Measurements from ENCODE around the gene TMEM184C.

Gene TMEM184C

DNA sequence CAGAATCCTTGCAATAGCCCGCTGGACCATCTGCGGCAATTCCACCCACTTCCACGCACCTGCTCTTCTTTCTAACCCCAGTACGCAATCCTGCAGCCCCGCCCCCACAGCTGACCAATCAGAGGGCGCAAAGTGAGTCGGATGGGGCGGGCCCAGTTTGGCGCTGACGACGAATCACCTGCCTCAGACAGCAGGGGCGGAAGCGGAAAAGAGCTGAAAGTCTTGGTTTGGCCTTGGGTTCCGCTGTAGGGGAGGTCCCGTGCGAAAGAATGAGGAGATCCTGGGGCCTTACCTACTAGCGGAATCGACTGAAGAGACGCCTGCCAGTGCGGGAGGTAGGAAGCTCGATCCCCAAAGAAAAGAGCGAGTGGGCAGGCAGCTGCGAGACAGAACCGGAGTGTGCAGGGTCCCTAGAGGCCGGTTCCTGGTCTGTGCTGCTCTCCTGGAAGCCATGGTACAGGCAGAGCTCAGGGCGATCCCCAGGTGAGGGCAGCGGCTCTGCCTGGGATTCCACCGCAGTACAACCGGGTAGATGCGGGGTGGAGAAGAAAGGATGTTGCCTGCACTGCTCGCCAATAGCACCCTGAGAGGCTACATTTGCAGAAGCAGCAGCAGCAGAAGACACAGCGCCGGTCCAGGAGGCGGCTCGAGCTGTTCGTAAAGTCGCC lies at the start of gene TMEM184C:
Gene TMEM184C, plus strand, starts transcription at position 225 of the 668 bp plus-strand sequence. CDS start 560 bp downstream, outside the sequence.
- TF ChIP-seq, protein P1, sequence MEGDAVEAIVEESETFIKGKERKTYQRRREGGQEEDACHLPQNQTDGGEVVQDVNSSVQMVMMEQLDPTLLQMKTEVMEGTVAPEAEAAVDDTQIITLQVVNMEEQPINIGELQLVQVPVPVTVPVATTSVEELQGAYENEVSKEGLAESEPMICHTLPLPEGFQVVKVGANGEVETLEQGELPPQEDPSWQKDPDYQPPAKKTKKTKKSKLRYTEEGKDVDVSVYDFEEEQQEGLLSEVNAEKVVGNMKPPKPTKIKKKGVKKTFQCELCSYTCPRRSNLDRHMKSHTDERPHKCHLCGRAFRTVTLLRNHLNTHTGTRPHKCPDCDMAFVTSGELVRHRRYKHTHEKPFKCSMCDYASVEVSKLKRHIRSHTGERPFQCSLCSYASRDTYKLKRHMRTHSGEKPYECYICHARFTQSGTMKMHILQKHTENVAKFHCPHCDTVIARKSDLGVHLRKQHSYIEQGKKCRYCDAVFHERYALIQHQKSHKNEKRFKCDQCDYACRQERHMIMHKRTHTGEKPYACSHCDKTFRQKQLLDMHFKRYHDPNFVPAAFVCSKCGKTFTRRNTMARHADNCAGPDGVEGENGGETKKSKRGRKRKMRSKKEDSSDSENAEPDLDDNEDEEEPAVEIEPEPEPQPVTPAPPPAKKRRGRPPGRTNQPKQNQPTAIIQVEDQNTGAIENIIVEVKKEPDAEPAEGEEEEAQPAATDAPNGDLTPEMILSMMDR (IDR thresholded peaks at IDR 0.05), result no peak

DNA sequence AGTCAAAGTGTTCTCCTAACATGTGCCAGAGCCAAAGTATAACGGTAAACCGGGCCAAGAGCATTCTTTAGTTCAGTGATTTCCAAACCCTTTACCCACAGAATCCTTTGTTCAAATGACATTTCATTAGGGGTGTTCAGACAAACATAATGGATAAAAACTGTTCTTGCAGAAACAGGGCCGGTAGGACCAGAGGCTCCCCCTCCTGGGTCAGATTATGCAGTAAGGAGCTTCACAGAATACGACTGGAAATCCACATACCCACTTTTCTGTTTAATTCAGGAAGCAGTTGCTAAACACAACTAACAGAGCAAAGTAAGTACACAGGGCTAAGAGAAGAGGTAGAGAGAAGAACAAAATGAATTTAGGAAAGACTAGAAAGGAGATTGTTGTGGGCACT lies 46.6 kb upstream of the TMEM184C start:
- TF ChIP-seq, protein P1 (IDR thresholded peaks at IDR 0.05), result no peak

DNA sequence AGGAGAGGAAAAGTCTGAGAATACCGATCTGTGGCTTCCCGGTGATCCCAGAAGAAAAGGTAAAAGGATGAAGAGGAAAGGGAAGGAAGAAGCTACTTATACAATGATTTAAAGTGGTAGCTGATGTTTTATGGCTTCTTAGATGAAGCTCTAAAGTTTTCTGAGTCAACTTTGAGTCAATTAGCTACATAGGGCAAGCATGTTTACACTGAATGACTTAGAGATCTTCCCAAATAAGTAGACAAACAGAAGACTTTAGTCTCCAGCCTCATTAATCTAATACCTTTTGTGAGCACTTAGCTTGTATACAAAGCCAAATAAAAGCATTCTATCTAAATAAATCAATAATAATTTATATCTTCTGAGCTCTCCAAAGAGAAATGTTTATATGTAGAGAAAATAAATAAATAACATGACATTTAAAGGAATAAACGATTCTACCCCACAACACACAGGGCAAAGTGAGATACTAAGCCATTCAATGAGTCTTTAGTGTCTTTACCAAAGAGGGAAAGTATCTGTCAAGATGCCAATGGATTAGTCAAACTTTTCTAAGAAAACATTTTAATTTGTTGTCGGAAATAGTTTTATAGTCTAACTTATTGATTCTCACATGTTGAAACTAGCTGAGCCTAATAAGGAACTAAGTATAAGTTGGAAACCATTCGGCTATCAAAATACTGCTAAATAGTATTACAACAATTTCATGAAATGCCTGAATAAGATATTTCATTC lies 46.0 kb upstream of the TMEM184C start:
- TF ChIP-seq, protein P1 (IDR thresholded peaks at IDR 0.05), result no peak

DNA sequence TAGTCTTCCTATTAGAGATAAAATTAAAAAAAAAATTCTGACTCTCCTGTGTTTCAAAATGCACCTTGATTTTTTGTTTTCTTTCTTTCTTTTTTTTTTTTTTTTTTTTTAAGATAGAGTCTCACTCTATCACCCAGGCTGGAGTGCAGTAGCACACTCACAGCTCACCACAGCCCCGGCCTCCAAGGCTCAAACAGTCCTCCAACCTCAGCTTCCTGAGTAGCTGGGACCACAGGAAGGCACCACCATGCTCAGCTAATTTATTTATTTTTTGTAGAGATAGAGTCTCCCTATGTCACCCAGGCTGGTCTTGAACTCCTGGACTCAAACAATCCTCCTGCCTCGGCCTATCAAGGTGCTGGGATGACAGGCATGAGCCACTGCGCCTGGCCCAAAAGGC lies 41.1 kb upstream of the TMEM184C start:
- TF ChIP-seq, protein P1 (IDR thresholded peaks at IDR 0.05), result no peak

DNA sequence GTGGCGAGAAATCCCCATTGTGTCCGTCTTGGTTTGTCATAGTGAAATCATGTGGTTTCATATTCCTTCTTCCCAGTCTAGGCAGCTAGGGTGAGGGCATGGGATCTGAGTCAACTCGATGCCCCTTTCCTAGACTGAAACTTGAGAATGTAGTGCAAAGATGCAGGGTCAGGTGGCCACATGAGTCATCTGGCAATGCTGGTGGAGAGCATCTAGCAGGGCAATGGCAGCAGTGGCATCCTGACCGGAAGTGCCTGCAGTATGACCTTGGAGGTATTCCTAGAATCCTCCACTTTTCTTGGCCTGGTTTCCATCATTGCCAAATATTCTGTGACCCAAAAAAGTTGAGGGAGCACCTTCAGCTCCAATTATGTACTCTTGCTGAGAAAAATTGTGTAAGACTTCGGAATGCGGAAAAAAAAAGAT lies 39.1 kb upstream of the TMEM184C start:
- TF ChIP-seq, protein P1 (IDR thresholded peaks at IDR 0.05), result no peak

DNA sequence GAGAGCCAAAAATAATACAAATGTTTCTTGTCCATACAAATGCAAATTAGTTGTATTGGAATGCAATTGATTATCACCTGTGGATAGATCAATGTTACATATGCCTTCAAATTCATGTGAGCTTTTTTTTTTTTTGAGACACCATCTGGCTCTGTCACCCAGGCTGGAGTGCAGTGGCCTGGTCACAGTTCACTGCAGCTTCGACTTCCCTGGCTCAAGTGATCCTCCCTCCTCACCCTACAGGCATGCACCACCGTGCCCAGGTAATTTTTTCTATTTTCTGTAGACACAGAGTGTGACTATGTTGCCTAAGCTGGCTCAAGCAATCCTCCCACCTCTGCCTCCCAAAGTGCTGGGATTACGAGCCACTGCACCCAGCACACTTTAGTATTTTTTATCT lies 38.6 kb upstream of the TMEM184C start:
- TF ChIP-seq, protein P1 (IDR thresholded peaks at IDR 0.05), result no peak

DNA sequence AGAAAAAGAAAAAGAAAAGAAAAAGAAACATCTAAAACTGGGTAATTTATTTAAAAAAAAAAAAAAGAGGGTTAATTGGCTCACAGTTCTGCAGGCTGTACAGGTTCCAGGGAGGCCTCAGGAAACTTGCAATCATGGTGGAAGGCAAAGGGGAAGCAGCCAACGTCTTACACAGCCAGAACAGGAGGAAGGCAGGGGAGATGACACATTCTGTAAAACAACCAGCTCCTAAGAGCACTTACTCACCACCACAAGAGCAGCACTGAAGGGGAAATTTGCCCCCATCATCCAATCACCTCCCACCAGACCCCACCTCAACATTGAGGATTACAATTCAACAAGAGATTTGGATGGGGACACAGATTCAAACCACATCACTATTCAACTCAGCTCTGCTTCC lies 36.8 kb upstream of the TMEM184C start:
- TF ChIP-seq, protein P1 (IDR thresholded peaks at IDR 0.05), result no peak

All from LNCAP (cell line).